DLD1 (cell line): Measurements from ENCODE around the gene PLXNB3.
"Not testable (repeated sequence)": the region's sequence is repeated elsewhere in the genome, so short reads cannot be mapped to it uniquely, and the experiment has no call there.

ENCODE experiments used
- in situ Hi-C: cut with HindIII; loops from 2 replicates; pipeline ENCODE4 v1.10.0; 2017; ENCODE audit warnings: low sequenced_read_pairs

Gene PLXNB3

DNA sequence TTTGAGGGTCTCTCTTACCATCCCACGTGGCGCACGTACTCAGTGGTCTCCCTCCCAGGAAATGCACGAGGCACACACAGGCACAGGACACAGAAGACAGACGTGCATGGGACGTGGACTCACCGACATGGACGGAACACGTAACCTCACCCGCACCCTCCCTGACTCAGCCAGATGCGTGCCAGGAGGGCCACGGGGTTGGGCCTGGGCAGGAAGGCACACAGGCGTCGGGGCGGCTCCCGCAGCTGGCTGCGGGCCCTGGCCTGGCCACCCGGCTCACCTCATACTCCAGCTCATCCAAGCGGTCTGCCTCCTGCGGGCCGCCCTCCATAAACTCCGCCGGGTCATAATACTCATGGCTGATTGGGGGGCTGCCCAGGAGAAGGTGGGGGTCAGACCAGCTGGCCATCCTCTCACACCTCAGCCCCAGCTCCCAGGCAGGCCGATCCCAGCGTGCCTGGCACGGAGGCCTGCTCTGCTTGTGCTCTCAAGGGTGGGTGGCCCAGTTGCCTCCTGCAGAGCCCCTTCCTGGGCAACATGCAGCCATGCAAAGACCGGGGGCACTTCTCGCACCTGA is 43.0 kb downstream of the PLXNB3 start:
- in situ Hi-C loops = no loop called here

- in situ Hi-C loops = no loop called here
Measured at GRCh38 chrX:153807976-153808375, 43.9 kb downstream of the PLXNB3 start.

DNA sequence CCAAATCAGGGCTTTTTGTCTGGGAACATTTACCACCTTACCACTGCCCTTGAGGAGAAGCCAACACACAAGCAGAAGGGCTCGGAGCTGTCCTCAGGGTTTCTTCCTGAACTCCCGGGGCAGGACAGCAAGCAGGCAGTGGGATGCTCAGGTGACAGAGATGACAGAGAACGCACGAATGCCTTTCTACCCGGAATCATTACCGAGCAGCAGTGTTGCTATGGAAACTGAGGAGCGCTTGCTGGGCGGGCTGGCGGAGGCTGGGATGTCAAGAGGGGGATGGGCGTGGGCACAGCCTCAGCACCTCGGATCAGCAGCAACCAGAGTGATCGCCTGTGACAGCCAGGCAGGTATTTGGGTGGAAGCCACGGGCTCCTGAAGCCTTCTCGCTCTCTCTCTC is 48.2 kb downstream of the PLXNB3 start:
- in situ Hi-C loops = no loop called here

- in situ Hi-C loops = no loop called here
Measured at GRCh38 chrX:153813161-153813560, 49.1 kb downstream of the PLXNB3 start.

- in situ Hi-C loops = no loop called here
Measured at GRCh38 chrX:153814591-153815315, 50.7 kb downstream of the PLXNB3 start.

DNA sequence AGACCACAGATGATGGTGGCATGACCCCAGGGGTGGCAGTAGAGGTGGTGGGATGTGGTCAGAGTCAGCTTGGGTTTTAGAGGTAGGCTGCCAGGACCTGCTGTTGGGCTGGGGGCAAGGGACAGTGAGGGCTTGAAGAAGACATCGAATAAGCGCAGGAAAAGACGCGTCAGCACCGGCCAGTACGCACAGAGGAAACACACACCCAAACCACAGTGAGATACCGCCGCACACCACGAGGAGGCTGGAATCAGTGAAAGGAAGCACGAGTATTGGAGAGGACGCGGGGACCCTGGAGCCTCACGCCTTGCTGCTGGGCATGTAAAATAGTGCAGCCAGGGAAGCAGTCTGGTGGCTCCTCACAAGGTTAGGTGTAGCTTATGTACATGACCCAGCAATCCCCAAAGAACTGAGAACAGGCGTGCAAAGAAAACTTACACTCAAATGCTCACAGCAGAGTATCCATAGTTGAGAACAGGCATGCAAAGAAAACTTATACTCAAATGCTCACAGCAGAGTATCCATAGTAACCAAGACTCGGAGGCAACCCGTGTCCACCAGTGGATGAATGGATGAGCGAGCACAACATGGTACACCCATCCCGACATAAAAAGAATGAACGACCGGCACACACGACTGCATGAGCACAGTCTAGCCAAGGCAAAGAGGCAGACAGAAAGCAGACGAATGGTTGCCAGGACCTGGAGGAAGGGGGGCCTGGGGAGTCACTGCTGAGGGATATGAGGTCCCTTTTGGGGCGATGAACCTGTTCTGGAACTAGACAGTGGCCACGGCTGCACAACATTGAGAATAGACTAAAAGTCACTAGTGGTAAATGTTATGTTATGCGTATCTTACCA is 53.0 kb downstream of the PLXNB3 start:
- in situ Hi-C loops = no loop called here

GRCh38 chrX:153818064-153818463 is 54.0 kb downstream of the PLXNB3 start:
- in situ Hi-C loops = not testable (repeated sequence)

GRCh38 chrX:153818571-153819383 is 54.7 kb downstream of the PLXNB3 start:
- in situ Hi-C loops = no loop called here

- in situ Hi-C loops = no loop called here
Measured at GRCh38 chrX:153819384-153820040, 55.5 kb downstream of the PLXNB3 start.

DNA sequence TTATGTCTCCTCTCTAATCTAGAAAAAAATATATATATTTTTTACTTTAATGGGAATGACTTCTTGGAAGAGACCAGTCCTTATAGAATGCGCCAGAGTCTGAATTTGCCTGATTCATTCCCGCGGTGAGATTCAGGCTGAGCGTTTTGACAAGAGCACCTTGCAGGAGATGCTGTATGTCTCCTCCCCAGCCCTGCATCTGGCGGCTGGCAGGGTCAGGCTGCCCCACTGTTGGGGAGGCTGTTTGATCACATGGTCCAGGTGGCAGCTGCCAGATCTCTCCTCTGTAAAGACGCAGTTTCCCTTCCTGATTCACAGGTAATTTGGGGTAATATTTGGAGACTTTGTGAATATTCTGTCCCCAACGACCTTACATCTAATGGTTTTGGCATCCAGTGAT is 56.6 kb downstream of the PLXNB3 start:
- in situ Hi-C loops = no loop called here

- in situ Hi-C loops = no loop called here
Measured at GRCh38 chrX:153821066-153821465, 57.0 kb downstream of the PLXNB3 start.

GRCh38 chrX:153824348-153824747 is 60.3 kb downstream of the PLXNB3 start:
- in situ Hi-C loops = no loop called here

DNA sequence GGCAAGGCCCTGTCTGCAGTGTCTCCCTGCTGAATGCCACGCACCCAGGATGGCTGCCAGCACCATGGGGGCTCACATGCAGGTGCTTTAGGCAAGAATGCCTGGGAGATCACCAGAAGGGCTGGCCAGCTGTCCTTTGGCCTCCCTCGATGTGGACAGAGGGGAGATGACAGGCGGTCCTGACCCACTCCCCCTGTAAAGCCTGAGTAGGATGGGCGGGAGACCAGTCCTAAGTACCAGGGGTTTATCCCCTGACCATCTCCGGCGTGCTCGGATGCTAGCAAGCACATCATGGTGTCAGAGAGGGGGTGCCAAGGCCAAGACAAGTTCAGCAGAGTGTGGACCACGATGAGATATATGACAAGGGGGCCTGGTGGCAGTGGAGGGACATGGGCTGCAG is 61.0 kb downstream of the PLXNB3 start:
- in situ Hi-C loops = no loop called here
